OCI-LY7 (cell line): Measurements from ENCODE around the gene FBXL17.

Experiments
- CTCF ChIP-seq: fragments of 200-600 bp; sonication (generic); conservative IDR thresholded peaks from 2 replicates; pipeline ENCODE4 v1.5.1; 2014; ENCODE audit warnings: mild to moderate bottlenecking, antibody characterized with exemption, low read length, moderate library complexity, mixed read lengths
- EZH2phosphoT487 ChIP-seq: fragments of 200-600 bp; sonication (generic); IDR thresholded peaks from 2 replicates; pipeline ENCODE4 v1.6.1; 2018; ENCODE audit warnings: low read depth, borderline replicate concordance, mild to moderate bottlenecking, mixed run types, antibody characterized with exemption, low read length, moderate library complexity, mixed read lengths

- TF ChIP-seq CTCF (no peak), EZH2phosphoT487 (no peak)
These were observed 446.3 kb downstream of the FBXL17 start for GRCh38 chr5:107935645-107936044.
